RPMI7951 (cell line): ENCODE results near the gene MBIP. TPM values are rescaled to one million over a fixed set of nuclear protein-coding genes. Genes with fewer than 3 reads are reported as not detected.
"Not testable (repeated sequence)": the region's sequence is repeated elsewhere in the genome, so short reads cannot be mapped to it uniquely, and the experiment has no call there.

Experiments used
- DNase-seq: peaks from one replicate; pipeline ENCODE4 v3.0.0-alpha.2; 2012; ENCODE audit warnings: low read depth
- total RNA-seq: library from RNA; depleted of rRNA; stranded (reverse); fragments of >200 nt; shearing (Covaris generic); gene quantifications from 2 replicates; pipeline ENCODE4 v1.2.3, GENCODE V29; 2014; rRNA removed

MBIP gene
- total RNA-seq = 10.7 and 17.4 TPM in 2 replicates

GRCh38 chr14:36320200-36320896 is at the start of gene MBIP:
MBIP (minus strand) TSS chr14:36320637; CDS start chr14:36320588, 49 bp downstream.
- peak; percentile 94 for DNase-seq

GRCh38 chr14:36367985-36368774 is 47.7 kb upstream of the MBIP start:
- no peak for DNase-seq

- DNase-seq = no peak
Measured at GRCh38 chr14:36365766-36366165, 45.3 kb upstream of the MBIP start.

GRCh38 chr14:36363704-36364103 is 43.3 kb upstream of the MBIP start:
- DNase-seq = no peak

- no peak for DNase-seq
Measured at GRCh38 chr14:36362648-36363047, 42.2 kb upstream of the MBIP start.

GRCh38 chr14:36361210-36361853 is 40.9 kb upstream of the MBIP start:
- DNase-seq = no peak

GRCh38 chr14:36356862-36357261 is 36.4 kb upstream of the MBIP start:
- DNase-seq = no peak

GRCh38 chr14:36346052-36346451 is 25.6 kb upstream of the MBIP start:
- no peak for DNase-seq

GRCh38 chr14:36344211-36344610 is 23.8 kb upstream of the MBIP start:
- DNase-seq = no peak

GRCh38 chr14:36341811-36342210 is 21.4 kb upstream of the MBIP start:
- DNase-seq = not testable (repeated sequence)

- DNase-seq = no peak
Measured at GRCh38 chr14:36340276-36340890, 19.9 kb upstream of the MBIP start.

GRCh38 chr14:36339816-36340215 is 19.4 kb upstream of the MBIP start:
- no peak for DNase-seq

- no peak for DNase-seq
Measured at GRCh38 chr14:36333119-36333518, 12.7 kb upstream of the MBIP start.

- DNase-seq = not testable (repeated sequence)
Measured at GRCh38 chr14:36327573-36327972, 7.1 kb upstream of the MBIP start.

GRCh38 chr14:36325853-36326252 is 5.4 kb upstream of the MBIP start:
- DNase-seq = no peak

- DNase-seq = no peak
Measured at GRCh38 chr14:36324897-36325296, 4.5 kb upstream of the MBIP start.

GRCh38 chr14:36320897-36321381 is 502 bp upstream of the MBIP start:
- DNase-seq = no peak

- no peak for DNase-seq
Measured at GRCh38 chr14:36319899-36320199, 588 bp downstream of the MBIP start.

- no peak for DNase-seq
Measured at GRCh38 chr14:36317650-36318049, 2.8 kb downstream of the MBIP start.

- DNase-seq = no peak
Measured at GRCh38 chr14:36316131-36316530, 4.3 kb downstream of the MBIP start.

- no peak for DNase-seq
Measured at GRCh38 chr14:36315159-36315853, 5.1 kb downstream of the MBIP start.

- DNase-seq = no peak
Measured at GRCh38 chr14:36313898-36314297, 6.5 kb downstream of the MBIP start.
